Right lobe of liver (tissue), 6 donors: ENCODE data around the gene PLA2G15. TPM values are rescaled to one million over a fixed set of nuclear protein-coding genes. Genes with fewer than 3 reads are reported as not detected.

Experiments used
- ATAC-seq, 4 donors: fragments of 200-7000 bp; cut with Tn5 transposase; one replicate each; pipeline ENCODE4 v1.9.1; 2020; ENCODE audit warnings: mild to moderate bottlenecking in 4 of 4, moderate library complexity in 4 of 4
- DNase-seq, 3 donors: peaks; one replicate each; pipeline ENCODE4 v3.0.0-alpha.2; 2020
- H3K27ac ChIP-seq, 3 donors: fragments of 200-600 bp; one replicate each; pipeline ENCODE4 v1.8.0; 2022
- H3K27me3 ChIP-seq, 2 donors: fragments of 200-600 bp; one replicate each; pipeline ENCODE4 v1.8.0; 2022
- H3K36me3 ChIP-seq, 4 donors: fragments of 200-600 bp; sonication (generic) in 1 of 4; one replicate each; pipeline versions ENCODE4 v1.5.1 to v1.8.0; 2017 to 2022; ENCODE audit warnings: control low read depth in 1 of 4
- H3K4me1 ChIP-seq, 4 donors: fragments of 200-600 bp; sonication (generic) in 1 of 4; one replicate each; pipeline versions ENCODE4 v1.5.1 to v1.8.0; 2017 to 2022; ENCODE audit warnings: control low read depth in 1 of 4
- H3K4me3 ChIP-seq, 3 donors: fragments of 200-600 bp; one replicate each; pipeline ENCODE4 v1.8.0; 2022
- H3K9me3 ChIP-seq, 4 donors: fragments of 200-600 bp; sonication (generic) in 1 of 4; one replicate each; pipeline versions ENCODE4 v1.5.1 to v1.8.0; 2017 to 2022; ENCODE audit warnings: control low read depth in 1 of 4
- CTCF ChIP-seq, 4 donors: fragments of 200-600 bp in 3 of 4; fragments of 450-650 bp in 1 of 4; IDR thresholded peaks; one replicate each; pipeline versions ENCODE4 v1.5.1 to v1.8.0; 2016 to 2022; ENCODE audit warnings: antibody characterized with exemption in 4 of 4, mild to moderate bottlenecking in 2 of 4
- POLR2A ChIP-seq: fragments of 450-650 bp; IDR thresholded peaks from one replicate; pipeline ENCODE4 v1.6.1; 2017; ENCODE audit warnings: antibody characterized with exemption, mild to moderate bottlenecking
- WGBS: methylation state at CpG from one replicate; pipeline ENCODE4 v1.1.6; 2018; ENCODE audit warnings: low coverage, low lambda C conversion rate; ENCODE audit not compliant: insufficient coverage; ENCODE audit errors: missing lambda C conversion rate; 5-methylcytosine and 5-hydroxymethylcytosine counted together
- intact Hi-C, 2 donors: fragments of 100-400 bp; cut with DNase I; formaldehyde crosslinking; loops; one replicate each; pipeline versions ENCODE4 v1.11.2 to v1.14.1; 2022
- total RNA-seq, 6 experiments: library from RNA; depleted of rRNA in 2 of 6; stranded (reverse); fragments of >200 nt in 2 of 6; fragmentation: NEBNext Ultra II Directional in 3 of 6; extraction: Animal tissue kit (Norgen Biotek cat#: 25700) in 3 of 6; gene quantifications; one replicate each; pipeline versions ENCODE4 v1.1.0 to v1.2.4, GENCODE V29; 2016 to 2023
- donor health status: DM: no; HTN: yes; CAD: no.
- donor health status: DM: no; HTN: no; CAD: no.
- donor health status: DM: no; HTN: no; CAD: no.
- donor health status: DM: no; HTN: yes; CAD: no.
- donor health status: DM: no; HTN: yes; CAD: no.

The PLA2G15 gene
- total RNA-seq, 6 experiments from 2014 or later, result 9.7 to 21.2 (median 13.7) TPM

GRCh38 chr16:68274441-68274840 is 29.3 kb downstream of the PLA2G15 start:
- WGBS, result 83% methylated on average over 2 of the region's 4 CpGs
- H3K9me3 ChIP-seq, result no peaks in the 10 kb centered on the region
- DNase-seq (no peak), ATAC-seq (no peak)
- no peak overlapping the region for H3K4me3 ChIP-seq
- H3K27me3 ChIP-seq, result no peaks in the 10 kb centered on the region
- H3K4me1 ChIP-seq, result no peaks in the 10 kb centered on the region
- no peaks in the 10 kb centered on the region for H3K36me3 ChIP-seq
- H3K27ac ChIP-seq, result no peak overlapping the region
- TF ChIP-seq POLR2A, result no peak
- no peak for TF ChIP-seq CTCF (IDR thresholded peaks at IDR 0.05)
- intact Hi-C loops, result no loop called here

- no peaks in the 10 kb centered on the region for H3K4me1 ChIP-seq
- H3K36me3 ChIP-seq, result no peaks in the 10 kb centered on the region
- intact Hi-C loops, result no loop called here
- no peak for TF ChIP-seq POLR2A
- no peak for TF ChIP-seq CTCF (IDR thresholded peaks at IDR 0.05)
- ATAC-seq (no peak), DNase-seq (no peak)
- H3K9me3 ChIP-seq, result no peaks in the 10 kb centered on the region
- H3K27ac ChIP-seq, result no peak overlapping the region
- no peaks in the 10 kb centered on the region for H3K27me3 ChIP-seq
- no peak overlapping the region for H3K4me3 ChIP-seq
- 48% methylated on average over 4 of the region's 4 CpGs for WGBS
Observed at GRCh38 chr16:68275611-68276191, 30.5 kb downstream of the PLA2G15 start.

GRCh38 chr16:68276223-68276622 is 31.1 kb downstream of the PLA2G15 start:
- WGBS, result 79% methylated on average over 3 of the region's 3 CpGs
- ATAC-seq, result no peak
- H3K27ac ChIP-seq, result no peak overlapping the region

GRCh38 chr16:68279726-68280558 is 34.8 kb downstream of the PLA2G15 start:
- DNase-seq (no peak), ATAC-seq (peak in 2 of 4 donors; percentile 40 to 46)
- H3K27me3 ChIP-seq, result no peaks in the 10 kb centered on the region
- no peaks in the 10 kb centered on the region for H3K4me1 ChIP-seq
- WGBS, result 74% methylated on average over 8 of the region's 13 CpGs
- no peak overlapping the region for H3K27ac ChIP-seq
- intact Hi-C loops, result no loop called here
- no peak for TF ChIP-seq POLR2A
- H3K9me3 ChIP-seq, result no peaks in the 10 kb centered on the region
- no peak overlapping the region for H3K4me3 ChIP-seq
- no peaks in the 10 kb centered on the region for H3K36me3 ChIP-seq

More at GRCh38 chr16:68276223-68276622, 31.1 kb downstream of the PLA2G15 start:
- DNase-seq, result no peak
- TF ChIP-seq CTCF (IDR thresholded peaks at IDR 0.05), result no peak
- no peak for TF ChIP-seq POLR2A
- Histone ChIP-seq H3K4me1 (no peaks in the 10 kb centered on the region), H3K4me3 (no peak overlapping the region), H3K27me3 (no peaks in the 10 kb centered on the region), H3K36me3 (no peaks in the 10 kb centered on the region), H3K9me3 (no peaks in the 10 kb centered on the region)
- intact Hi-C loops, result no loop called here

GRCh38 chr16:68281368-68282063 is 36.3 kb downstream of the PLA2G15 start:
- ATAC-seq (no peak), DNase-seq (no peak)
- Histone ChIP-seq H3K27ac (no peak overlapping the region), H3K4me3 (no peak overlapping the region), H3K9me3 (no peaks in the 10 kb centered on the region), H3K4me1 (peaks cover 0 to 4% (median 0%) of the 10 kb centered on the region in 4 donors), H3K36me3 (no peaks in the 10 kb centered on the region), H3K27me3 (no peaks in the 10 kb centered on the region)
- WGBS, result 49% methylated on average over 4 of the region's 4 CpGs
- TF ChIP-seq CTCF (IDR thresholded peaks at IDR 0.05) (no peak), POLR2A (no peak)
- intact Hi-C loops, result no loop called here
